GM18505 (cell line): ENCODE measurements around the gene ALOX15B.
A peak's percentile ranks its signal among the peaks of the same experiment; 100 is the strongest.

Experiments
- ATAC-seq: cut with Tn5 transposase; IDR thresholded peaks from one replicate; pipeline ENCODE4 v1.9.1; 2021; ENCODE audit not compliant: unreplicated experiment
- POLR2A ChIP-seq: IDR thresholded peaks from 4 replicates; pipeline ENCODE4 v1.6.1; 2011; ENCODE audit warnings: borderline replicate concordance; ENCODE audit not compliant: insufficient read depth, insufficient read length; ENCODE audit errors: extremely low read depth

ALOX15B gene

GRCh38 chr17:8038954-8039610 is at the start of gene ALOX15B:
Gene ALOX15B (plus strand): TSS chr17:8039059. CDS start chr17:8039156, 97 bp downstream.
- no peak for TF ChIP-seq POLR2A
- no peak for ATAC-seq

- ATAC-seq = peak; percentile 65
- peak; percentile 53 for TF ChIP-seq POLR2A
Measured at GRCh38 chr17:7989781-7990655, 48.8 kb upstream of the ALOX15B start.

GRCh38 chr17:7992516-7992915 is 46.3 kb upstream of the ALOX15B start:
- ATAC-seq = no peak
- no peak for TF ChIP-seq POLR2A

GRCh38 chr17:7992924-7993323 is 45.9 kb upstream of the ALOX15B start:
- ATAC-seq = no peak
- no peak for TF ChIP-seq POLR2A

GRCh38 chr17:7993972-7994589 is 44.8 kb upstream of the ALOX15B start:
- ATAC-seq = no peak
- TF ChIP-seq POLR2A = no peak

- TF ChIP-seq POLR2A = no peak
- ATAC-seq = no peak
Measured at GRCh38 chr17:7995724-7996123, 43.1 kb upstream of the ALOX15B start.

GRCh38 chr17:7997186-7997585 is 41.7 kb upstream of the ALOX15B start:
- no peak for TF ChIP-seq POLR2A
- ATAC-seq = no peak

- TF ChIP-seq POLR2A = no peak
- no peak for ATAC-seq
Measured at GRCh38 chr17:8001976-8002720, 36.7 kb upstream of the ALOX15B start, which contains the start of gene GUCY2D. Gene GUCY2D (plus strand): TSS chr17:8002615. CDS start chr17:8003048, 433 bp downstream.

GRCh38 chr17:8002721-8003593 is 35.9 kb upstream of the ALOX15B start:
- no peak for ATAC-seq
- TF ChIP-seq POLR2A = no peak

- TF ChIP-seq POLR2A = no peak
Measured at GRCh38 chr17:8003594-8004181, 35.2 kb upstream of the ALOX15B start.

GRCh38 chr17:8004899-8005298 is 34.0 kb upstream of the ALOX15B start:
- ATAC-seq = no peak
- no peak for TF ChIP-seq POLR2A

More at GRCh38 chr17:8003594-8004181, 35.2 kb upstream of the ALOX15B start:
- ATAC-seq = no peak

GRCh38 chr17:8005357-8005756 is 33.5 kb upstream of the ALOX15B start:
- TF ChIP-seq POLR2A = no peak
- ATAC-seq = no peak
